NOMO-1 (cell line): Measurements from ENCODE around the gene KRTAP4-5.
"Not testable (repeated sequence)": the region's sequence is repeated elsewhere in the genome, so short reads cannot be mapped to it uniquely, and the experiment has no call there.

Experiments used
- DNase-seq, 2 experiments: peaks; one replicate each; lab custom pipeline; 2025; ENCODE audit not compliant: unreplicated experiment in 2 of 2; lab: John Stamatoyannopoulos, UW

Gene KRTAP4-5

DNA sequence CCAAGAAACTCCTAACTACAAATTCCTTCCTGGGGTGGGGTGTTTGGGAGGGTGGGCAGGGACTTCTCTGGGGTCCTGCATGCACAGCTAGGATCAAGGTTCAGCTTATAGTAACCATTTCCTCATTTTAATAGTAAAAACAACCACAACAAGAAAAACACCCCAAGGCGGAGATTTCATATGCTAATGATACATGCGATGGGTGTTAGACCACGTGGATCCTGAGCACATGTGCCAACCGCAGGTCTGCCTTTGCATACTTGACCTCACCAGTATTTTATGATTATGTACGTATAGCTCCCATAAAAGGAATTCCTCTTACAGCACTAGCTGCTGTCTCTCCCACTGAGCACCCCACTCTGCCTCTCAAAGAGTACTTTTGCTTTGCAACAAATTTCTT, 33.3 kb downstream of the KRTAP4-5 start:
- DNase-seq = peak; percentile 32 to 66

DNA sequence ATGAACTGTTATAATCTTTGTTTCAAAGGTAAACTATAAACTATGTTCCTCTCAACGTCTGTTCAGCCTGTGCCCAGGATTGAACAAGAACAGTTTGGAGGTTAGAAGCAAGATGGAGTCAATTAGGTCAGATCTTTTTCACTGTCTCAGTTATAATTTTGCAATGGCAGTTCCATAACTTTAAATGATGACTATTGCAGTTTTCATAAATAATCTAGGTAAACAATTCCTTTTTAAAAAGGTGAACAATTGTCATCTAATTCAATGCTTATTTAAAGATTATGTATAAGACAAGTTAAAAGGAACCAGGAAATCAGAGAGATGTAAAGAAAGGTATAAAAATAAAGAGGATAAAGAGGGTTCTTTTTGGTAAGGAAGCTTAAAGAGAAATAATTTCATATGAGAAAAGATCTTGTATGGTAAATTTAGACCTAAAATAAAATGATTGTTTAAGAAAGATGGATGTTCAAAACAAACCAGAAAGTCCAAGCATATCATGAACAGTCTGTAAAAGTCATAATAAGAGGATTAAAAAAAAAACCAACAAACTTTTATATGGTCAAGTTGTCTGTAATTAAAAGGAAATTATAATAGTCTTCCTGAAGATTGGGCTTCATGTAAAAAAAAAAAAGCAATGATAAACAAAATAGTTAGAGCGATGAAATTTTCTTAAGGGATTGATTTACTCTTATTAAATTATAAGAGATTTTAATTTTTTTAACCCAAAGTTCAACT, 38.3 kb downstream of the KRTAP4-5 start:
- no peak for DNase-seq

DNA sequence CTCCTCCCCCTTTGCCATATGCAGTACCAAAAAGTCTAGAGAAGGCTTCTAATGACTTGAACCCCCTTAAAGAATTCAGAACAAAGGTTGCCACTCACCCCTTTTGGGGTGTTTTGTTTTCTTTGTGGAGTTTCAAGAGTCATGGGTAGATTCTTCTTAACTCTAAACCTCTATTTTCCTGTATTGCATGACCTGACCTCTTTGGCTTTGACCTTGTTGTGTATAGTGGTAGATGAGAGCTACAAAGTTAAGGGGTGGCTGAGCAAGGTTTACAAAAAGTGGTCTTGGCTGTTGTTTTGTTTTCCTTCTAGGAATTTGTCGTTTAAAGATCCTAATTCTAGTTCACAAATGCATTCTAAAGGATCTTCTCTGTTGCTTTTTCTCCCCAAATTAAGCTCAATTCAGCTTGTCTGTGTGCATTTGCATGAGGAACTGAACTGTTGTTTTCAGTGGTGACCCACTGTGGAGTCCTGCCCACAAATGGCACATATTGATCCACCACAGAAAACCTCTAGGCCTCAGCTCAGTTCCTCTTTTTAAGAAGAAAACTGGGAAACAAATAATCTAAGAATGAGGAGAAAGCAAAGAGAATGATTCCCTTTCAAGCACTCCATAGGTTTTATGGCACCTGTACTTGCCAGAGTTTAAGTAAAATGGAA, 40.8 kb downstream of the KRTAP4-5 start:
- peak in 1 of 2 experiments; percentile 36 for DNase-seq

DNA sequence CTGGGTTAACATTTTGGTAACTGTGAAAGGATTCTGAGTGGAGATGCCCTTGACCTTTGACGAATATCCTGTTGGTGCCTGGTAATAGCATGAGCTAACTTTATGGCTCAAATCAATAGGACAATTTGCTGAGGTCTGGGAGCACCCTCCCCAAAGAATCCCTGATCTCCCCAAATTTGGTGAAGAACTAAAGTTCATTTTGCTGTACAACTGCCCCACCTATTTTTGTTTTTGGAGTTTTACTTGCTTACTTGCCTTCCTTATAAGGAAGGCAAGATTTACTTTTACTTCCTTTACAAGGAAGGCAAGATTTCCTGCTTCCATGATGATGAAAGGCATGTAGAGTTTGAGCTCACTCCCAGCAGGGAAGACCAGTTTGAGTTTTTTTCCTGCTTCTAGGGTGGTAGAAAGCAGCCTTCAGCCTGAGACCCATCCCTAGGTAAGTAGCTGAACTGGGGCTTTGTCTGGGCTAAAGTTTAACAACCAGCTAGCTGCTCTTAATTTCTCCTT, 41.6 kb downstream of the KRTAP4-5 start:
- no peak for DNase-seq

DNA sequence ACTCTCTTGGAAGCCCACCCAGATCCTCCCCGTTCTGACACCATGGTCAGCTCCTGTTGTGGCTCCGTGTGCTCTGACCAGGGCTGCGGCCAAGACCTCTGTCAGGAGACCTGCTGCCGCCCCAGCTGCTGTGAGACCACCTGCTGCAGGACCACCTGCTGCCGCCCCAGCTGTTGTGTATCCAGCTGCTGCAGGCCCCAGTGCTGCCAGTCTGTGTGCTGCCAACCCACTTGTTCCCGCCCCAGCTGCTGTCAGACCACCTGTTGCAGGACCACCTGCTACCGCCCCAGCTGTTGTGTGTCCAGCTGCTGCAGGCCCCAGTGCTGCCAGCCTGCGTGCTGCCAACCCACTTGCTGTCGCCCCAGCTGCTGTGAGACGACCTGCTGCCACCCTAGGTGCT, 44.3 kb downstream of the KRTAP4-5 start, which contains the start of gene KRTAP4-9:
TSS of gene KRTAP4-9 (plus strand) at position 43 of the 400 bp plus-strand sequence. CDS start at position 43, 0 bp downstream.
- DNase-seq = not testable (repeated sequence)

DNA sequence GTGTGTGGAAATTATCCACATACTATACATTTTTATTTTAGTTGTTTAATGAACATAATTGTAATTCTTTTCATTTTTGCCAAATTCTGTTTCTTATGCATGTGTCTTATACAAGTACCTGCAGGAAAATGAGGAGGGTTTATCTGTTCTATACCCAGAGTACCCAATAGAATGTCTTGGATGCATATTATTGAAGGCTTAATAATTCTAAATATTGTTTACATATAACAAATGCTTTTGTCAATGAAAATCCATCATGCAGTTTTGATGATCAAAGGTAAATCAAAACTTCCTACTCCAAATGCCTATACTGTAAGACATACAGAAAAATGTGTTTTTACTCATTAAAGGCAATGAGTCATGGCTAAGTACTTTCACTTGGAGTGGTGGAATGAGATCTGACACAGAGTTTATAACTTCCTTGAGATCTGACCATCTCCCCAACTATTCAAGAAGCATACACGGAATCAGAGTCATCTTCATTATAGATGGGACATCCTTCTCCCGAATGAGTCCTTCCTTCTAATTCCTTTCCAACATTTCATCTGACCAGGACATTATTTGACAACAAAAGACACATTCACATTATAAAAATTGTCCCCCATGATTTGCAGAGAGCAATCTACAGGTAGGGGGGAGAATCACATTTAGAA, 45.1 kb downstream of the KRTAP4-5 start:
- DNase-seq = not testable (repeated sequence)

DNA sequence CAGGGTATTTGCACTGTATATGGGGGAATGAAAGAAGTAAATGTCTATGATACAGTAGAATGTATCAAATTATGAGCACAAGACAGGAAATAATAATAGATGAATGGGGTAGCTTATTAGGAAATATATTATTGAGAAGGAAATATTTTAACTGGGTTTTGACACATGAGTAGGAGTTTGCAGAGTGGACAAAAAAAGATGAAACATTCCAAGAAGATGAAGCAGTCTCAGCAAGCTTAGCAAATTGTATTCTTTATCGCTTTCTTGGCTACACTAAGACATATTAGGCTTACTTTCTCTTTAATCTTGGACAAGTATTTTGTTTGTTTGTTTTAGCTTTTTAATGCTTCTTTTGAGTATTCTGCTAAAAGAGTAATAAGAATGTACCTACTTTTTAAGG, 45.7 kb downstream of the KRTAP4-5 start:
- DNase-seq = no peak

DNA sequence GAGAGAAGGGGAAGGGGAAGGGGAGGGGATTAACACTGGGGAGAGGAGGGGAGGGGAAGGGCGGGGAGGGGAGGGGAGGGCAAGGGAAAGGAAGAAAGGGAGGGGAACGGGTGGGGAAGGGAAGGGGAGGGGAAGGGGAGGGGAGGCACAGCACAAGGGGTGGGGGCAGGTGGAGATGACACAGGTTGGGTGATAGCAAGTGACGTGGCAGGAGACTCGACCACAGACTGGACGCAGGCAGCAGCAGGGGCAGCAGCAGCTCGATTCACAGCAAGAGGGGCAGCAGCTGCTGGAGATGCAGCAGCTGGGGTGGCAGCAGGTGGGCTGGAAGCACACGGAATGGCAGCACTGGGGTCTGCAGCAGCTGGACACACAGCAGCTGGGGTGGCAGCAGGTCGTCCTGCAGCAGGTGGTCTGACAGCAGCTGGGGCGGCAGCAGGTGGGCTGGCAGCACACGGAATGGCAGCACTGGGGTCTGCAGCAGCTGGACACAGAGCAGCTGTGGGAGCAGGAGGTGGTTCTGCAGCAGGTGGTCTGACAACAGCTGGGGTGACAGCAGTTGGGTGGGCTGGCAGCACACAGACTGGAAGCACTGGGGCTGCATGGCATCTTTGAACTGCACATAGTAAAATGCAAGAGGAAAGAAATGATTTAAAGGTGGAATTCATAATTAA, 47.9 kb downstream of the KRTAP4-5 start, which contains the start of gene KRTAP4-16:
TSS of gene KRTAP4-16 (minus strand) at position 624 of the 674 bp plus-strand sequence. CDS start at position 624, 0 bp downstream.
- no peak for DNase-seq

DNA sequence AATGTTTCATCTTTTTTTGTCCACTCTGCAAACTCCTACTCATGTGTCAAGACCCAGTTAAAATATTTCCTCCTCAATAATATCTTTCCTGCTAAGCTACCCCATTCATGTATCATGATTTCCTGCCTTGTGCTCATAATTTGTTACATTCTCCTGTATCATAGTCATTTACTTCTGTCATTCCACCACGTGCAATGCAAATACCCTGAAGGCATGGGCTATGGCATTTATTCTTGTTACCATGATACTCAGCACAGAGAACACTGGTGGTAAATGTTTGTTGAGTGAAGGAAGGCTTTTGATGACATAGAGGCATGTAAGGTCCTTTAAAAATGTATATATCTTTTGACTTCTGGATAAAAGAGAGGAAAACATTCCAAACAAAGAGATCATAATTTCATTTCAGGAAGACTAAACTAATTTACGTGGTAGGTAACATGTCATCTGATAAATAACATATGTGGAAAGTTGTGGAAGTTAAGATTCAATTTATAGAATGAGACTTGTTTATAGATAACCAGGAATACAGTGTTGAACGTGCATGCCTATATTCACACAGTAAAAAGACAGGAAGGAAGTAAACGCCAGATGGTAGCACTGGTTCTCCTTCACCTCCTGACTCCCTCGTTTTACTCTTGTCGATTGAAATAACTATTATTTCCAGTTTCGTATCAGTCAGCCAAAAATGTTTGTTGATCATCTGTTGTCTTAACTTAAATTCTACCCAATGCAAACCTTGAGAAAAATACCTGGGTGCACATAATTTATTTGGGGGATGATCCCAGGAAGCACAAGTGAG, 49.7 kb downstream of the KRTAP4-5 start:
- DNase-seq = not testable (repeated sequence)
